ENCODE measurements around the gene ATL3.

DNA sequence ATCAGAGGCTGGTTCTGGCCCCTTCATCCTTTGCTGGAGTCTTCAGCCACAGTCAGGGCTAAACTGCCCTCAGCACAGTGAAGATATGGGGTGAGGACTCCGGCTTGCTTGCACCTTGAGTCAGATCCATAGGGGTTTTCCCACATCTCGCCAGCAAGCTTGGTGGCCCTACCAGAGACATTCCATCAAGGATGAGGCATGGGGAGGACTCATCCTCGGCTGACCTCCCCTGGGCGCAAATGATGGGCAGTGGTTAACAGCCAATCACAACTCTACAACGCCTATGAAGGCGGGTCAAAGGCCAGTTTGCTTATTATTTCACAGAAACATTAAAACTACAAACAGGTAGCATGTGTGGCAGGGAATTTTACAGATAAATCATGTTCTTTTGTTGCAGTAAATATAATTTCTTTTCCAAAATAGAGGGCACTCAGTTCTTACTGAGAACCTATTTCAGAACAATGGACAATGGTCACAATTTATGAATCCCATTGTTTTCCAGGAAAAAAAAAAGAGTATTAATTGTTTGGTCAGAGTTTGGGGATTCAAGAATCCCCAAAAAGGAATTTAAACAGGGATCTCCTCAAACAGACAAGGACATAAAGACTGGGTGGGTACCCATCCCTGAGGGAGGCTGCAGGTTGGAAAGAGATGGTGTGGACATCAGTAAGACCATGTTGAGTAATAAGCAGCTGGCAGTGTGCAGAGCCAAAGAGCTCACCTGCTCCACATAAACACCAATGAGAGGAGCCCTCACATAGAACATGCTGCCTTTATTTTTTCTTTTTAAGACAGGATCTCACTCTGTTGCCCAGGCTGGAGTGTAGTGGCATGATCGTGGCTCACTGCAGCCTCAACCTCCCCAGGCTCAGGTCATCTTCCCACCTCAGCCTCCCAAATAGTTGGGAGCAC lies 71.7 kb downstream of the ATL3 start:
- TF ChIP-seq, protein P1, sequence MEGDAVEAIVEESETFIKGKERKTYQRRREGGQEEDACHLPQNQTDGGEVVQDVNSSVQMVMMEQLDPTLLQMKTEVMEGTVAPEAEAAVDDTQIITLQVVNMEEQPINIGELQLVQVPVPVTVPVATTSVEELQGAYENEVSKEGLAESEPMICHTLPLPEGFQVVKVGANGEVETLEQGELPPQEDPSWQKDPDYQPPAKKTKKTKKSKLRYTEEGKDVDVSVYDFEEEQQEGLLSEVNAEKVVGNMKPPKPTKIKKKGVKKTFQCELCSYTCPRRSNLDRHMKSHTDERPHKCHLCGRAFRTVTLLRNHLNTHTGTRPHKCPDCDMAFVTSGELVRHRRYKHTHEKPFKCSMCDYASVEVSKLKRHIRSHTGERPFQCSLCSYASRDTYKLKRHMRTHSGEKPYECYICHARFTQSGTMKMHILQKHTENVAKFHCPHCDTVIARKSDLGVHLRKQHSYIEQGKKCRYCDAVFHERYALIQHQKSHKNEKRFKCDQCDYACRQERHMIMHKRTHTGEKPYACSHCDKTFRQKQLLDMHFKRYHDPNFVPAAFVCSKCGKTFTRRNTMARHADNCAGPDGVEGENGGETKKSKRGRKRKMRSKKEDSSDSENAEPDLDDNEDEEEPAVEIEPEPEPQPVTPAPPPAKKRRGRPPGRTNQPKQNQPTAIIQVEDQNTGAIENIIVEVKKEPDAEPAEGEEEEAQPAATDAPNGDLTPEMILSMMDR (IDR thresholded peaks at IDR 0.05 in 4 of 5, conservative IDR thresholded peaks at IDR 0.05 in 1 of 5), result no peak
- TF ChIP-seq POLR2A (IDR thresholded peaks at IDR 0.05), result no peak

All from gastrocnemius medialis (tissue), 4 donors.